Activated effector memory CD4-positive, alpha-beta T cell treated with anti-CD3 and anti-CD28 coated beads, Interleukin-2, amount 50 U/mL, for 16 hours (primary cell): ENCODE data around the gene PSPN.
A peak's percentile ranks its signal among the peaks of the same experiment; 100 is the strongest.
"Not testable (repeated sequence)": the region's sequence is repeated elsewhere in the genome, so short reads cannot be mapped to it uniquely, and the experiment has no call there.

ENCODE experiments used
- DNase-seq: peaks from one replicate; pipeline ENCODE4 v3.0.0-alpha.2; 2020

PSPN gene

GRCh38 chr19:6402837-6403608 is 27.3 kb upstream of the PSPN start:
- DNase-seq: no peak

DNA sequence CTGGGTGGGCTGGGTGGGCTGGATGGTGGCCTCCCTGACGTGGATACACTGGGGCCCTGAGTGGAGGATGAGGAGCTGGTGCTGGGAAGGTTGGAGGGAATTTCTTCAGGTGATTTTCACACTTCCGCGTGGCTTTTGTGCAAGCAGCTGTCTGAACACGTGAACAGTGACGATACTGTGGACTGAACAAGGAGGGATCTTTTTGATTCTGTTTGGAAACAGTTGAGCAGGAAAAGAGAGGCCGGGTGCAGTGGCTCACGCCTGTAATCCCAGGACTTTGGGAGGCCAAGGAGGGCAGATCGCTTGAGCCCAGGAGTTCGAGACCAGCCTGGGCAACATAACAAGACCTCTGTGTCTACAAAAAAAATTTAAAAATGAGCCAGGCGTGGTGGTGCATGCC is 26.3 kb upstream of the PSPN start:
- no peak for DNase-seq

DNA sequence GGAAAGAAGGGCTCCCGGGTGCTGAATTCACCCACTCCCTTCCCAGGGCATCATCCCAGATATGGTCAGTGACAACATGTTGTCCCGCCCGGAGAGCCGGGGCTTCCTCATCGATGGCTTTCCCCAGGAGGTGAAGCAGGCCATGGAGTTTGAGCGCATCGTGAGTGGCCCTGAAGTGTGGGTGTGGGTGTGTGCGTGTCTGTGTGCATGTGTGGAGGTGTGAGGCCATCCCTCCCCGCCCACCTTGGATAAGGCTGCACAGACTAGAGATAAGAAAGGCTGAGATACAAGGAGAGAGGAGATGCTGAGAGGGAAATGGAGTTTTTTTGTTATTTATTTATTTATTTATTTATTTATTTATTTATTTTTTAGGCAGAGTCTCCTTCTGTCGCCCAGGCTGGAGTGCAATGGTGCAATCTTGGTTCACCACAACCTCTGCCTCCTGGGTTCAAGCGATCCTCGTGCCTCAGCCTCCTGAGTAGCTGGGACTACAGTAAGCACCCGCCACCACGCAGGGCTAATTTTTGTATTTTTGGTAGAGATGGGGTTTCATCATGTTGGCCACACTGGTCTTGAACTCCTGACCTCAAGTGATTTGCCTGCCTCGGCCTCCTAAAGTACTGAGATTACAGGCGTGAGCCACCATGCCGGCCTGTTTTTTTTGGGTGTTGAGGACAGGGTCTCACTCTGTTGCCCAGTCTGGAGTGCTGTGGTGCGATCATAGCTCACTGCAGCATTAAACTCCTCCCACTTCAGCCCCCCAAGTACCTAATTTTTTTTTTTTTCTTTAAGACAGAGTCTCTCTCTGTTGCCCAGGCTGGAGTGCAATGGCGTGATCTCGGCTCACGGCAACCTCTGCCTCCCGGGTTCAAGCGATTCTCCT is 24.6 kb upstream of the PSPN start:
- not testable (repeated sequence) for DNase-seq

DNA sequence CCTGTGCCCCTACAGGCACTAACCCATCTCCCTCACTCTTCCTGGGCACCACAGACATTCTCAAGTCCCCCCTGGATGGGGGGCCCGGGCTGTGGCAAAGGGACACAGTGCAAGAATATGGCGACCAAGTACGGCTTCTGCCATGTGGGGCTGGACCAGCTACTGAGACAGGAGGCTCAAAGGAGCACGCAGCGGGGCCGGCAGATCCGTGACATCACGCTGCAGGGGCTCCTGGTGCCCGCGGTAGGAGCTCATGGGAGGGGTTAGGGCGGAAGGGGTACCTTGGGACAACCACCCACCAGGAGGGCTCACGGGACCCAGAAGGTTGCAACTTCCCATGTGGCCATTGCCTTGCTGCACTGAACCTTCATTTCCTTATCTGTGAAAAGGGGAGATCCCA is 20.6 kb upstream of the PSPN start:
- no peak for DNase-seq

- no peak for DNase-seq
Observed at GRCh38 chr19:6394831-6395230, 19.1 kb upstream of the PSPN start.

GRCh38 chr19:6393983-6394412 is 18.3 kb upstream of the PSPN start:
- DNase-seq: peak; percentile 89

DNA sequence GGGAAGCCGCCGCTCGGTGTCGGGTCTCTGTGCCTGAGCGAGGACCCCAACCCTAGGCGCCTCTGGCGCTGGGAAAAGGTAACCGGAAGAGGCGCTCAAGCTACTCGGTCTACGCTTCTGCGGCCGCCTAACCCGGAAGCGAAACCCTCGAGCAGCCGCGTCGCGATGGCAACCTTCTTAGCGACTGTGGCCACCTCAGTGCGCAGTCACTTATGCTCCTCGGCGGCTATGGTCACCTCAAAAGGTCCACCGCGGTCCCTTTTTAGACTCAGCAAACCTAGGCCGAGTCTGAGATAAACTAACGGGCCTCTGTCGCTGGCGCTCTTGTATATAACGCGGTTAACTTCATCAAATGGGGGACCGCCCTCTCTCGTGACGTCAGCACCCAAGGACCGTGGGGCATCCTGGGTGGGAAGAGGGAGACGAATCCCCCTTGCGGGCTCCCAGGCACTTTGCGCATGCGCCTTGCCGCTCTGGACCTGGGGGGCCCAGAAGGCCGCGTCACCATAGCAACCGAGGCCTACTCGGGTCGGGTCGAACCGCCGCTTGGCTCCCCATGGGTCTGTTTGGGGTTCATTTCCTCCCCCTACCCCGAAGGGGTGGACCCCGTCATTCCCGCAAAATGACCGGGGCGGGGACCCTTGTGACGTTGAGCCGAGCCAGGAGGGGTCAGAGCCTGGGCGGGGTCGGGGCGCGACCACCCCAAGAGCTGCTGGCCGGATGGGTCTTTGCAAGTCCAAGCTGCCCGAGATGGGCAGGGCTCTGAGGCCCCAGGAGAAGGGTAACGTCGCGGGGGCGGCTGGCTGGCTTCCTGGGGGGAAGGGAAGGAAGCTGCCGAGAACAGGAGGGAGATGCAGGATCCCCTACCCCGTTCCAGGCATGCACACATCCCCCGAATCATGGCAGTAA is 17.6 kb upstream of the PSPN start, which contains the start of gene GTF2F1:
TSS of gene GTF2F1 (minus strand) at position 91 of the 909 bp plus-strand sequence. CDS start 169 bp downstream, outside the sequence.
- peak; percentile 96 for DNase-seq

DNA sequence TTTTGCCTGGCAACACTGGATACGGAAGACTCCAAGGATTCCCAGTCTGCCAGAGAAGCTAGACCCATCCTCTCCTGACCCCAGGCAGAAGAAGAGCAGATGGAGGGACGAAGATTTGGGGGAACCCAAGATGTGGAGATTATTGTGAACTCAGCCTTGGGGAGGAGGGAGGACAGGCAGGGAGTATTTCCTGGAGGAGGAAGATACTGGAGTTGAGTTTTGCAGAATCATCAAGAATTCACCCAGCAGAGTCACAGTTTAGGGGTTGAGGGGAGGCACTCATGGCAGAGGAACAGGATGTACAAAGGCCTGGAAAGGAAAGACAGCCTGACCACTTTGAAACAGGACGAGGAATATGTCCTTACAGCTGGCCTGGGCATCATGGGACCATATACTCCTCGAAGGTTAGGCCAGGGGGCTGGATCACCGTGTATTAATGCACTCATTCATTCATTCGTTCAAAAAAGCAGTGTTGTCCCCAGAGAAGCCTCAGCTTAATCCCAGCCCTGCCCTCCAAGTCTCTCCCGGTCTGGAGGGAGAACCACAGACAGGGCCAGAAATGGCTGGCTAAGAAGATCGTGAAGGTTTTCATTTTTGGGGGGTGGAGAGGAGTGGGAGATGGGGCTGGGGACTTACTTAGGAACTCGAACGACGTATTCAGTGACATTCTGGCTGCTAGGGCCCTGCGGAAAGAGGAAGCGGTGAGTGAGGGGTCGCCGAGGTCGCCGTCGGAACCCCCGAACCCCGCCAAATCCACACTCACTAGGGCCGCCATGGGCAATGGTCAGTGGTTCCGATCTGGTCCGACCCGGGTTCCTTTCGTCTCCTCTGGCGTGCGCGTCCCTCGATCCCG is 16.7 kb upstream of the PSPN start:
- DNase-seq: no peak

- DNase-seq: no peak
Observed at GRCh38 chr19:6387372-6387771, 11.6 kb upstream of the PSPN start.

GRCh38 chr19:6384381-6384780 is 8.6 kb upstream of the PSPN start:
- DNase-seq: no peak

DNA sequence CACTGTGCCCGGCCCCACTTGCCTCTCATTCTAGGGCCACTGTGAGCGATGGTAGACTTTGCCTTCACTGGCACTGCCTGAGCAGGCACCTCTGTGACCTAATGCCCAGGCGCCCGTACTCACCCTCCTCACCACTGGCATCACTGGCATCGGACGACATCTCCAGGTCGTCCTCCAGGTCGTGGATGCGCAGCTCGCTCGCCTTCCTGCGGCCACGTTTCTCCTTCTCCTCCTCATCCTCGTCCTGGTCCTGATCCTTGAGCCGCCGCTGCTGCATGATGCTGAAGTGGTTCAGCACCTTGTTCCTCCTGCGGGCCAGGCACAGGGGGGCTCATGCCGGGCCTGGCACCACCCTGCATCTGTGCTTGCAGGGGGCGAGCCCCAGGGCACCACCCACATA is 7.5 kb upstream of the PSPN start:
- DNase-seq: no peak

DNA sequence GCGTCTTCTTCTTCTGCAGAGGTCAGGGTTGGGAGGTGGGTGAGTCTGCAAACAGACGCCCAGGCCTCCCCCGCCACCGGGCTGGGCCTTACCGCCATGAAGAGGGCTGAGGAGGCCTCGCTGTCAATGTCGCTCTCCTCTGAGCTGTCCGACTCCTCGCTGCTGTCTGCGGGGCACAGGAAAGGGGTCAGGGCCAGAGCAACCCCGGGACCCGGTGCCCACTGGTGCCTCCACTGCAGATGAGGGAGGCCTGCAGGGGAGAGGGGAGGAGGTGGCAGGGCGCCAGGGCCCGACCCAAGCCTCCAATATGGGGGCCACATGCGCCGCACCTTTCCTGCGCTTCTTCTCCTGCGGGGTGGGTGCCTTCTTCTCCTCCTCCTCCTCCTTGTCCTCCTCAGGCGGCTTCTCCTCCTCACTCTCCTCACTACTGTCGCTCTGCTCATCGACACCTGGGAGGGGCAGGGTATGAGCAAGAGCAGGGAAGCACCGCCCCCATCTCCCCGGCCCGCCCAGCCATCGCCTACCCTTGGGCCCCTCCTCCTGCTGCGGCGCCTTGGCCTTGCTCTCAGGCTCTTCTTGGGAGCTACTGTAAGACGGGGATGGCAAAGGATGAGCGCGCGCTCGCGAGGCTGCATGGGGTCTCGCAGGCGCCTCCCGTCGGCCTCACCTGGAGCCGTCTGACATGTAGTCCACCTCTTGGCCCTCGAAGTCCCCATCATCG is 5.5 kb upstream of the PSPN start:
- no peak for DNase-seq

- no peak for DNase-seq
Observed at GRCh38 chr19:6379744-6380143, 4.0 kb upstream of the PSPN start.

DNA sequence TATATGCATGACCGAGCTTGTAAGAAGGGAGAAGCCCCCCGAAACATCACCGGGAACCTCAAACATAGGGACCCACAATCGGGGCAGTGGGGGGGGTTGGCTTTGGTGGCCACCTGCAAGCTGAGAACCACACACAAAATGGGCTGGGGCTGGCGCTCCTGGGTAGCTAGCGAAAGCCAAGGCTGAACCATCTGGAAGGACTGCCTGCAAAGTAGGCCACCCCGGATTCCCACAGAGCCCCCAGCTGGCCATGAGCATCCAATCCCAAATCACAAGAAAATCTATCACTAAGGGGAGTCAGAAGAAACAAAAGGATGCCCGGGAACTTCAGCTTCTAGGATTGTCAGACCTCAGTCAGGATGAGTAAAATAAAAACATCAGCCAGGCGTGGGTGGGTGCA is 2.8 kb upstream of the PSPN start:
- no peak for DNase-seq

DNA sequence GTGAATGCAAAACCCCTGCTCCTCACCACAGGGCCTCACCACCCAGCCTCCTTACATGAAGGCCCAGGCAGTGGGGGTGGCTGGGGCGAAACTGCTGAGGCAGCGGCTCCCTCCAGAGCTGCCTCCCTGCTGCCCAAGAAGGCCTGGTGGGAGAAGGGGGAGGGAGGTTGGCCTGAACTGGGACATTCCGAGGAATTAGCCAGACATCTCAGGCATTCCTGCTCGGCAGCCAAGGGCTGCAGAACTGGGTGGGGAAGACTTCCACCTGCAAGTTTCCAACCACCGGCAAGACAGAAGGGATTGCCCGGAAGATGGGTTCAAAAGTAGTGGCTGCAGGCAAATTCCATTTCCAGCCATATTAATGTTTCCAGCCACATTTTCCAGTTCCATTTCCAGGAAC is 2.3 kb upstream of the PSPN start:
- DNase-seq: peak; percentile 37

- DNase-seq: peak; percentile 52
Observed at GRCh38 chr19:6376512-6377190, 918 bp upstream of the PSPN start.

GRCh38 chr19:6374711-6375410 is 872 bp downstream of the PSPN start:
- peak; percentile 57 for DNase-seq

GRCh38 chr19:6374161-6374709 is 1.5 kb downstream of the PSPN start:
- peak; percentile 65 for DNase-seq

DNA sequence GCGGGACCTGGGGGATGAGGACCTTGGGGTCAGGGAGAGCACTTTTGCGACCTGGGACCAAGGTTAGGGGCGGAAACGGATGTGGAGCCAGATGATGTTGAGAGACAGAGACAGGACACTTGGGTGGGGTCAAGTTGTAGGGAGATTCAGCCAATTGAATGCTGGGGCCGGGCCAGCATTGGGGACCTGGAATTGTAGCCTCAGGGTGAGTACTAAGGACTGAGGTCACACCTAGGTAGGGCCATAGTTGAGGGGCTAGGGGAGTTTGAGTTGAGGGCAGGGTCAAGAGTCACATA is 2.0 kb downstream of the PSPN start:
- DNase-seq: no peak
